KMS-11 (cell line): ENCODE measurements around the gene MOSMO.

Experiments used
- H2AFZ ChIP-seq: fragments of 200-600 bp; sonication (generic); 2 replicates; pipeline ENCODE4 v1.6.1; 2016; ENCODE audit warnings: antibody characterized with exemption, mixed run types, low read depth
- H3K27ac ChIP-seq: fragments of 200-600 bp; sonication (generic); 2 replicates; pipeline ENCODE4 v1.6.1; 2016; ENCODE audit warnings: mild to moderate bottlenecking, mixed run types
- H3K27me3 ChIP-seq: fragments of 200-600 bp; sonication (generic); 2 replicates; pipeline ENCODE4 v1.6.1; 2017; ENCODE audit warnings: mild to moderate bottlenecking, low read depth, mixed run types, moderate library complexity; ENCODE audit not compliant: insufficient read depth
- H3K36me3 ChIP-seq: fragments of 200-600 bp; sonication (generic); 2 replicates; pipeline ENCODE4 v1.6.1; 2017; ENCODE audit warnings: mild to moderate bottlenecking, mixed run types; ENCODE audit not compliant: insufficient read depth
- H3K4me1 ChIP-seq: fragments of 200-600 bp; sonication (generic); 2 replicates; pipeline ENCODE4 v1.6.1; 2016; ENCODE audit warnings: mild to moderate bottlenecking, low read depth, mixed run types; ENCODE audit not compliant: poor library complexity, severe bottlenecking
- H3K4me2 ChIP-seq: fragments of 200-600 bp; sonication (generic); 2 replicates; pipeline ENCODE4 v1.7.0; 2016; ENCODE audit warnings: mild to moderate bottlenecking, mixed run types
- H3K4me3 ChIP-seq: fragments of 200-600 bp; sonication (generic); IDR thresholded peaks from 2 replicates; pipeline ENCODE4 v1.6.1; 2017; ENCODE audit warnings: low read depth, low read length, mixed read lengths; ENCODE audit not compliant: insufficient read depth
- H3K79me2 ChIP-seq: fragments of 200-600 bp; sonication (generic); 2 replicates; pipeline ENCODE4 v1.6.1; 2016; ENCODE audit warnings: low read depth, mixed run types; ENCODE audit not compliant: insufficient read depth
- H3K9ac ChIP-seq: fragments of 200-600 bp; sonication (generic); 2 replicates; pipeline ENCODE4 v1.6.1; 2016; ENCODE audit warnings: mild to moderate bottlenecking, mixed run types
- H4K20me1 ChIP-seq: fragments of 200-600 bp; sonication (generic); 2 replicates; pipeline ENCODE4 v1.6.1; 2016; ENCODE audit warnings: mild to moderate bottlenecking, mixed run types; ENCODE audit not compliant: insufficient read depth
- CTCF ChIP-seq: fragments of 200-600 bp; sonication (generic); conservative IDR thresholded peaks from 2 replicates; pipeline ENCODE4 v1.6.1; 2017; ENCODE audit warnings: low read depth, mild to moderate bottlenecking, antibody characterized with exemption, low read length, moderate library complexity, mixed read lengths

MOSMO gene

DNA sequence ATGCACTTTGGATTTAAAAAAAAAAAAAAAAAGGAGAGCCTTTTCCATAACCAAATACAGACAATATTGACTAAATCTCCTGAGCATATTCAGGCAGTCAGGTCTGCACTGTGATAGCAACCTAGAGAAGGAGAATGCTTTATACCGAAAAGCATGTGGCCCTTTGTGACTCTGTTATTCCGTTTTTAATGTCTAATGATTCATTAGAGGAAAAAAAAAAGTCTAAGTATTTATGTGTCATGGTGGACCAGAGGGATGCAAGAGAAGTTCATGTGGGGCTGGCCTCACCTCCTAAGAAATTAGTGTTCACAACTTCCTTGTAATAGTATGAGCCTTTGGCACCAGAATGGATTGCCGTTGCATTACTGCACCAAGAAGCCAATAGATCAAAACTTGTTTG is 73.1 kb downstream of the MOSMO start:
- H3K27me3 ChIP-seq, result no peaks in the 10 kb centered on the region
- TF ChIP-seq CTCF, result no peak
- H3K4me3 ChIP-seq, result no peak overlapping the region
- H4K20me1 ChIP-seq, result no peaks in the 10 kb centered on the region
- no peaks in the 10 kb centered on the region for H3K4me1 ChIP-seq
- no peaks in the 10 kb centered on the region for H3K36me3 ChIP-seq
- H3K4me2 ChIP-seq, result no peak overlapping the region
- H3K79me2 ChIP-seq, result no peaks in the 10 kb centered on the region
- no peak overlapping the region for H3K9ac ChIP-seq
- H2AFZ ChIP-seq, result no peak overlapping the region
- H3K27ac ChIP-seq, result no peak overlapping the region

- Histone ChIP-seq H3K36me3 (no peaks in the 10 kb centered on the region), H3K9ac (no peak overlapping the region), H3K27ac (no peak overlapping the region), H4K20me1 (no peaks in the 10 kb centered on the region), H3K4me1 (no peaks in the 10 kb centered on the region), H3K4me2 (no peak overlapping the region), H2AFZ (no peak overlapping the region), H3K79me2 (no peaks in the 10 kb centered on the region), H3K27me3 (no peaks in the 10 kb centered on the region), H3K4me3 (no peak overlapping the region)
- no peak for TF ChIP-seq CTCF
Observed at GRCh38 chr16:22086440-22086839, 78.5 kb downstream of the MOSMO start.

GRCh38 chr16:22088642-22089041 is 80.7 kb downstream of the MOSMO start:
- Histone ChIP-seq H3K4me3 (no peak overlapping the region), H3K4me2 (no peak overlapping the region), H3K36me3 (no peaks in the 10 kb centered on the region), H2AFZ (no peak overlapping the region), H3K79me2 (no peaks in the 10 kb centered on the region), H3K4me1 (no peaks in the 10 kb centered on the region), H3K9ac (no peak overlapping the region), H3K27ac (no peak overlapping the region), H3K27me3 (no peaks in the 10 kb centered on the region), H4K20me1 (no peaks in the 10 kb centered on the region)
- TF ChIP-seq CTCF, result no peak

GRCh38 chr16:22089910-22090309 is 82.0 kb downstream of the MOSMO start:
- Histone ChIP-seq H2AFZ (no peak overlapping the region), H3K79me2 (no peaks in the 10 kb centered on the region), H4K20me1 (no peaks in the 10 kb centered on the region), H3K27me3 (no peaks in the 10 kb centered on the region), H3K4me3 (no peak overlapping the region), H3K4me2 (no peak overlapping the region), H3K27ac (no peak overlapping the region), H3K4me1 (no peaks in the 10 kb centered on the region), H3K36me3 (no peaks in the 10 kb centered on the region), H3K9ac (no peak overlapping the region)
- no peak for TF ChIP-seq CTCF

DNA sequence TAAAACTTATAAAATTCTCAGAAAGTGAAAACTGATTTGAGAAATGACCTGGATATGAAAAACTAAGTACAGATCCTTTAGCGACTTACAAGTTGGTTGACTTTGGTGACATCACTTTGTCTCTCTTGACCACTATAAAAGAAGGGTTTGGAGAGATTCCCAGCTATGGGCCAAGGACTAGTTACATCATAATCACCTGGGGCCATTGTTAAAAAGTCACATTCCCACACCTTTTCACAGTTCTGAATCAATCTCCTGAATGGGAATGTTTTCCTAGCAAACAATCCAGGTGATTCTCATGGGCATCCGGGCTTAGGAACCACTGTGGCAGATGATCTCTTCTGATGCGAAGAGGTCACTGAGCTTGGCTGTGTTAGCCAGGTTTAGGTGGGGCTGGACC is 83.8 kb downstream of the MOSMO start:
- Histone ChIP-seq H3K79me2 (no peaks in the 10 kb centered on the region), H3K27me3 (no peaks in the 10 kb centered on the region), H3K27ac (no peak overlapping the region), H3K4me1 (no peaks in the 10 kb centered on the region), H2AFZ (no peak overlapping the region), H3K36me3 (no peaks in the 10 kb centered on the region), H3K4me2 (no peak overlapping the region), H3K4me3 (no peak overlapping the region), H4K20me1 (no peaks in the 10 kb centered on the region), H3K9ac (no peak overlapping the region)
- TF ChIP-seq CTCF, result no peak
